ENCODE measurements around the gene CDK5.
A peak's percentile ranks its signal among the peaks of the same experiment; 100 is the strongest.

CDK5 gene

DNA sequence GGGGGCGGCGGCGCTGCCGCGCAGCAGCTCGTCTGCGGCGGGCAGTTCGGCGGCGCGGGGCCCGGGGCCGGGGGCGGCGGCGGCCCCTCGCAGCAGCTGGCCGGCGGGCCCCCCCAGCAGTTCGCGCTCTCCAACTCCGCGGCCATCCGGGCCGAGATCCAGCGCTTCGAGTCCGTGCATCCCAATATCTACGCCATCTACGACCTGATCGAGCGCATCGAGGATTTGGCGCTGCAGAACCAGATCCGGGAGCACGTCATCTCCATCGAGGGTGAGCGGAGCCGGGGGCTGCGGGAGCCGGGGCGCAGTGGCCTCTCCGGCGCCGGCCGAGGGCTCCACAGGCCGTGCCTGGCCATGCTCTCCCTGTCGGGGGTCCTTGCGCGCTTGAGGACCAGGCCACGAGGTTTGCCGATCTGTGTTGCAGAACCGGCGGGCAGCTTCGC, 29.1 kb upstream of the CDK5 start:
- no peak for DNase-seq

DNA sequence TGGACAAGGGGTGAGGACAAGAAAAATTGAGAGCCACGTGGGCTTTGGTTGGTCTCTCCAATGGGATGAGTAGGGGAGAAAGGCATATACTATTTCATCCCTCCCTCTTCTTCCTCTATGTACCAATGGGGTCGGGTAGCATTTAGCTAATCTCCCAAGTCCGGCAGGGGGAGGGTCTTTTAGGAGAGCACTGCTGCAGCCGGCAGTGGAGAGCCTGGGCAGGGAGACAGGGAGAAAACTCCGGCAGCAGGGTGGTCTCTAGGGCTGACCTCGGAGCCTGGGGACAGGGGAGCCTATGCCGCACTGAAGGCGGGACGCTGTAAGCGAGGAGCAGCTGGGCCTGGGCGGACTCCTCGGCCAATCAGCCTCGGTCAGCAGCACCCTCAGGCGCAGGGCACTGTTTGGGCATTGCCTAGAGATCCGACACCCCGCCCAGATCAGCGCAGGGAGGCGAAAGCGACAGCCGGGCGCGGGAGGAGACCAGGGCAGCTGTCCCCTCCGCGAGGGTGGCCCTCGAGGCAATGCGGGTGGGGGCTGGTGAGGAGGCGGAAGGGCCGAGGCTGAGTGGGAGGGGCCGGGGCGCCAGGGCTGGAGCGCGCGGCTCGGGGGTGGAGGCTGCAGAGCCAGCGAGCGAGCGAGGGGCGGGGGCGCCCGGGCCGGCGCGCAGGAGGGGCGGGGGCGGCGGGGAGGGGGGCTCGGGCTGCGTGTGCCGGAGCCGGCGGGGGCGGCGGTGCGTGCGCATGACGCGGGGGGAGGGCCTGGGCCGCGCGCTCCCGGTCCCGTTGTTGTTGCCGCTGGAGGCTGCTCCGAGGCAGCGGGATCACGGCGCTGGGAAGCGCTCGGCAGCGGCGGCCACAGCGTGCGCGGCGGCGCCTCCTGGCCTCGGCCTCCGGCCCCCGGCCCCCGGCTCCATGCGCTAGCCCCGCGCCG, 28.3 kb upstream of the CDK5 start, which contains the start of gene AGAP3:
TSS of gene AGAP3 (plus strand) at position 785 of the 930 bp plus-strand sequence. CDS start 267 bp downstream, outside the sequence.
- DNase-seq, result peak; percentile 46

DNA sequence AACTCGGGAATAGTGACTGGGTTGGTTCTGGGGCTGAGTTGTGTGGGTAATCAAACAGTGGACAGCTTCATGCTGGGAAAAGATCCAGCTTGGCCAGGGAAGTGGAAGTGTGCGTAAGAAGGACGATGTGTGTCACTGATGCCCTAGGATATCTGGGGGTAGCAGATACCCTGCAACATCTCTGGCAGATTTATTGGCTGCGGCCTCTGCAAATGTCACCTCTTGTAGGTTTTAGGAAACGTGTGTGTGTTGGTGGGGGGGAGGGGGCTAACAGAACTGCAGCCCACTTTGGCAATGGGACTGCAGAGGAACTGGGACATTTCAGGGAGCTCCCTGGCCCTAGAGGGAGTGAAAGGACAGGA, 27.6 kb upstream of the CDK5 start:
- no peak for DNase-seq

DNA sequence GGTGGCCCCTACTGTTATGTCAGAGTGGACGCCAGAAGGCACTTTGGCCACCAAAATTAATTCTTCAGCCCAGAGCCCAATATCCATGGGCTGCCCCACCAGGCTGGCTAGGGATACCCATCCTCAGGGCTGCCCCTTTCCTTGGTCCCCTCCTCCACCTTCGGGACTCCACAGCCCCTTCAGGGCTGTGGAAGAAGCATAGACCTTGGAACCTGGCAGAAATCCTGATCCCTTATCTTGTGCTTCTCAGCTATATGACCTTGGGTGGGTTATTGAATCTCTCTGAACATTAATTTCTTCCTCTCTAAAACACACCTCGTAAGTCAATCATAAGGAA, 26.1 kb upstream of the CDK5 start:
- no peak for DNase-seq

DNA sequence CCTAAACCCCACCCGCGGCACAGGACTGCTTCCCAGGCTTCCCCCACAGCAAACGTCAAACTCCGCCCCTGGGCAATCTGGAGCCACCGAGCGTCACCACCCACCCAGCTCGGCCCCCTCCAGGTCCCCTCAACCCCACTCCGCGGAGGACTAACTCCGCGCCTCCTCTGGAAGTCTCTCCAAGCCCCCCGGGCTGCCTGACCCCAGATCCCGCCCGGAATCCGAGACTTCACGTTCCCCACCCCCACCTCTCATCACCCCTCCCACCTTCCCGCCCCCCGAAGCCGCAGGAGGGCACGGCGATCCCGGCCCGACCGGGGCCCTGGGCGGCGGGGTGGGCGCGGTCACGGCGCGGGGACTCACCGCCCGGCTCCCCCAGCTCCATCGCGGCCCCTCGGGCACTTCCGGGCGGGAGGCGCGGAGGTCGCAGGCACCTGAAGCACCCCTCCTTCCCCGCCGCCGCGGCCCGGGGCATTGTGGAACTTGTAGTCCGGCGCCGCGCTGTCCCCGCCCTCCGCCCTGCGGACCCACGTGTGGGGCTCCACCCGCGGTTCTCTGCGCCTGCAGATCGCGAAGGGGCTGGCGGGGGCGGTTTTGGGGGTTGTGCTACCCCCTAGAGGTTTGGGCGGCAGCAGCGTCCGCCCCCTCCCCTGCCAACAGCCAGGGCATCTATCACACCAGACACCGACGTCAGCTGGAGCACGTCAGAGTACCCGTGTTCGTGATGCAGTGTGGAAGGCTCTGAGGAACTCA, 25.6 kb upstream of the CDK5 start, which contains the start of gene TMUB1:
TSS of gene TMUB1 (minus strand) at position 423 of the 753 bp plus-strand sequence. CDS start 930 bp downstream, outside the sequence.
- DNase-seq, result peak; percentile 65

DNA sequence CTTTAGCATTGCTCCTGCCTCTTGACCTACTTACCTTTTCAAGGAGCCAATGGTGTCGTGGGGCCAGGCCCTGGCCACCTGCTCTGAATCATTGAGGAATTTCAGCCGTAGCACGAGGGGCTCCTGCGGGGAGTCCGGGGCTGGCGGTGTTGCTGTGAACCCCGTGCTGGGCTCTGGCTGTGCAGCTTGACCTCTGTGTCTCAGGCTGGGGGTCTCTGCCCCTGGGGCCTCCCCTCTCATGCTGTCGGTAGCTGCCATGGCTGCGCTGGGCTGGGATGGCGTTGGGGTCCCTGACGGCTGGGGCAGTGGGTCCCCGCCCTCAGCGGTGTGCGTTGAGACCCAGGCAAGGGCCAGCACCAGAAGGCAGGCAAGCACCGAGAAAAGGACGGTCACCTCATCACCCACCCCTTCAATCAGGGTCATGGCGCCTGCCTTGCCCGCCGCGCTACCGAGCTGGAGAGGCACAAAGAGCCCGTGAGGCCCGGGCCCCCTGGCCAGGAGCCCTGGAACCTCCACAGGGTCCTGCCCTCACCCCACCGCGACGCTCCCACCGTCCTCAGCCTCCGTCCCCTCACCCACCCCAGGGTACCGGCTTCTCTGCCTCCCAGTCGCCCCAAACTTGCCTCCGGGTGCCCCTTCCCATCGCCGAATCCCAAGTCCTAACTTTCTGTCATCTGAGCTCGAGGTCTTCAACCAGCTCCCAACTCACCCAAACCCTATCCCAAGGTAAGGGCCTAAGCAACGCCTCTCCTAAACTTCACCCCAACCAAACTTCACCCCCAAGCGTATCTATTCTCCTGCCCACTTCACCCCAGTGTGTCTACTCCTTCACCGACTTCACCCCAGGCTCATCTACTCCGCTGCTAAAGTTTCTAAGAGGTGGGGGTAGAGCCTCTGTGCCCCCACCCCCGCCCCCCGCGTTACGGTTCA, 24.7 kb upstream of the CDK5 start:
- DNase-seq, result no peak

DNA sequence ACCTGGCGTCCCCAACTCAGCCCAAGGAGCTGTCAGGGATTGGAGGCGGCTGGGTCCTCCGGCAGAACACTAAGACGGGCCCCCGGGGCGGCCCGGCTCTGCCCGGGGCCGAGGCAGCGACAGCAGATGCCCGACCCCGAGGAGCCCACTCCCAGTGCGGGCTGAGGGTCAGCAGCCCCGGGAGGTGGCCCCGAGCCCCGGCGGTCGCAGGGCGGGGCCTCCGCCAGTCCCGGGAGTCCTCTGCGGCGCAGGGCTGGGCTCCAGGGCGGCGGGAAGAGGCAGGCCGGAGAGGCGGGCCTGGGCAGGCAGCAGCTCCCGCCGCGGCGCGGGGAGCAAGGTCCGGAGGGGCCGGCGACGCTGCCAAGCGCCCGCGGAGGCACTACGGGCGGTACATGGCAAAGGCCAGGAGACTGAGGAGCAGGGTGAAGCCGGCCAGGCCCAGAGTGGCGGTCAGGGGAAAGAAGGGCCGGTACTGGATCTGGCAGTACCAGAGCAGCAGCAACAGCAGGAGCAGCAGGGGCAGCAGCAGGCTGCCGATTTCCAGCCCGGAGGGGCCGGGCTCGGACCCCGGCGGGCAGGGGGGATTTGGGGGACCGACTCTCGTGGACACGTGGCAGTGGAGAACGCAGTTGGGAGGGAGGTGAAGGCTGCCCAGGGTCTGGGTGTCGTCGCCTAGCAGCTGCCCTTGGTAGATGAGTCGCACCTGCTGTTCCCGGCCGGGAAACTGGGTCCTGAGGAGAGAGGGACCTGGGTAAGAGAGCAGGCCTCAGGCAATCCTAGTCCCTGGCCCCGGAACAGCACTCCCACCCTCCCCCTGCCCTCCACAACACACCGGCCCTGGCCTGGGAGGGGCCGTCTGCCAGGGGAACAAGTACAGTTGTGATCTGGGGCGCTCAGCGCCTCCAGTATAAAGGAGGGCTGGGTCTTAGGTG, 23.7 kb upstream of the CDK5 start:
- DNase-seq, result no peak

DNA sequence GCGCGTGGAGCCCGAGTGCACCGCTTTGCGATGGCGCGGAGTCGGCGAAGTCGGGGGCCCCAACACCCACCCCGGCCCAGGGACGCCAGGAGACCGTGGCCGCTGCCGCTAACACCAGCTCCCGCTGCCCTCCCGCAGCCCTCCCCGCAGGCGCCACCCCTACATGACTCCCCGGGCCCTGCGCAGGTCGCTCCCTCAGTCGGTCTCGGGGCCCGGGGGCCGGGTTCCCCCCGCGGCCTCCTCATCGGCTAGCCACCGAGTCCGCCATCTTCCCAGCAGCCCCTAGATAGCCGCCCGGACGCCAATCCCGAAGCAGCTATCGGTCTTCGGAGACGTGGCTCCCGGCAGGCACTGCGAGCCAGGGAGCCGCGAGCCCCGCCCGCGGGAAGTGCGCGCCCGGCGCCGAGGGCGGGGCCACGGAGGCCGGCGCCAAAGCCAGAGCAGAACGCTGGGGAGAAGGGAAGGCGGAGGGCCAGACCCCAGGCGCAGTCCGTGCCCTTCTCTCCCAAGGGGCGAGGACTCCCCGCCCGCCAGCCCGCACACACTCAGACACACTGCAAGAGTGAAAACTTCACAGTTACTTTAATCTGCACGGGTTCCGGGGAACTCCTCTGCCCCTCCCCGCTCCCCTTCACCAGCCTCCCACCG, 22.9 kb upstream of the CDK5 start, which contains the start of gene FASTK:
TSS of gene FASTK (minus strand) at position 288 of the 648 bp plus-strand sequence. CDS start at position 245, 43 bp downstream.
- peak; percentile 75 for DNase-seq

DNA sequence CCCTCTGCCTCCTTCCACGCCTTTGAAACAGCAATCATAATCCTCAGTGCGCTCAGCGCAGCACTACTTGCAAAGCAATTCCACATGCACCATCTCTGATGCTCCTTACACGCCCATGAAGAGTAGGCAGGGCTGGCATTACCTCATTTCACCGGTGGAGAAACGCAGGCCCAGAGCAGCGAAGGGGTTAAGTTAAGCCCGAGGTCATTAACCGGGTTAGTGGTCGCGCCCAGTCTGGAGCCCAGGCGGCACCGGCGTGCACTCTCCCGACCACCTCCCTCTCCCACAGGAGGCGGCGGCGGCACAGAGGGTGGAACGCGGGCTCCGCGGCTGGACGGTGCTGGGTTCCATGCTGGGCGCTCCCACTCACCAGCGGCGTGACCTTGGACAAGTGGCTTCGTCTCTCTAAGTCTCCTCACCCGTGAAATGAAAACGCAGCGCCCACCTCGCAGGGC, 22.4 kb upstream of the CDK5 start:
- no peak for DNase-seq

DNA sequence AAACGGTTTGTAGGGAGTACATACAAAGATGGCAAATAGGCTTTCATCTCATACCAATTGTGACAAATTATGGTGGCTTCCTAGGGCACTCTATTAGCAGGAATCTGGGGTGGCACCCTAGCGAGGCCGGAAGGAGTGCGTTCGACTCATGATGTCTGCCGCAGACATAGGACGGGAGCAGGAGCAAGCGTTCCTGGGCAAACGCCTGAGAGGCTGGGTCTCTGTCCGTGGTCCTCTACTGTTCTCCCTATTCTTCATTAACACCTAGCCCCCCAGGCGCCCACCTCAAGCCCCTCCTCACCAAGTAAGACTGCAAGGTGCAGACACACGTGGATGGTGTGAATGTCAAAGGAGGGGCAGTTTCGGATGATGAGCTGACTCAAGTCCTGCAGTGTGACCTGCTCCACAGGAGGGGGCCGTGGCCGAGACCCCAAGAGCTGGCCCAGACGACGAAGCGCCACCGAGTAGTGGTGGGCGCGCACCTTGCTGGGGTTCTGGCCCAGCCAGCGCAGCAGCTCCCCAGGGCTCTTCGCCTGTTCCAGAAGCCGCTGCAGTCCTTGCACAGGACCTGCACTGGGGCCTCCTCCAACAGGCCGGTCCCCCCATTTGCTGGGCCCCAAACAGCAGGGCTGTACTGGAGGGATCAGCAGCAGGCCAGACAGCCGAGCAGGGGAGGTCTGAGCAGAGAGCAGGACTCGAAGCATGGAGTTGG, 21.7 kb upstream of the CDK5 start:
- no peak for DNase-seq

DNA sequence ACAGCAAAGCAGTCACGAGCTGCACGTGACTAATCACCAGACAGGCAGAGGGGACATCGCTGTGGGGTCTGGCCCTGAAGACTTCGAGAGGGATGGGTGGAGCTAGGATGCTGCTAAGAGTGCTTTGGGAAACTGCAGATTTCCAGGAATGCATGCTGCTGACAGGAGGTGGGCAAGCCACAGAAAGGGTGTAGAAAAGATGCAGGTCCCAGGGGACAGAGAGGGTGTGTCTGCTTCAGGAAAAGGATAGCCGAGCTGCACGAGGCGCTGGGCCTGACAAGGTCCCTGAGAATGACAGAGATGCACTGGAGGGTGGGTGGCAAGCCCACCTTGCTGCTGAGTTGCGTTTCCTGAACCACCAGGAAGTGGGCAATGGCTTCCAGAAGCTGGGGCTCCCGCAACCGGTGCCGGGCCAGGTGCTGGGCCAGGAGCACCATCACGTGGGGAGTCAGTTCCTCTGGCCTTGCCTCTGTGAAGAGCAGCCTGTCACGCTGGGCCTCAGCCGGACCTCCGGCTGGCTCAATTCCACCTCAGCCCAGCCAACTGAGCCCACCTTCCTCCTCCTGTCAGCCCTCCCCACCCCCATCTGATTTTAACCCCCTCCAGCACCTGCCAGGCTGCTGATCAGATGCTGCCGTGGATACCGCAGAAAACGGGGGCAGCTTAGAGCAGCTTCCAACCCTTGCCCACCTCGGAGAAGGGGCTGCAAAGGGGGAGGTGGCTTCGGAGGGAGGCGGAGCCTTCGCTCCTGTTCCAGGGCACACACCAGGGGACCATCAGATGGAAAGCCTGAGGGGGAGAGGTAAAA, 20.7 kb upstream of the CDK5 start:
- DNase-seq, result no peak

DNA sequence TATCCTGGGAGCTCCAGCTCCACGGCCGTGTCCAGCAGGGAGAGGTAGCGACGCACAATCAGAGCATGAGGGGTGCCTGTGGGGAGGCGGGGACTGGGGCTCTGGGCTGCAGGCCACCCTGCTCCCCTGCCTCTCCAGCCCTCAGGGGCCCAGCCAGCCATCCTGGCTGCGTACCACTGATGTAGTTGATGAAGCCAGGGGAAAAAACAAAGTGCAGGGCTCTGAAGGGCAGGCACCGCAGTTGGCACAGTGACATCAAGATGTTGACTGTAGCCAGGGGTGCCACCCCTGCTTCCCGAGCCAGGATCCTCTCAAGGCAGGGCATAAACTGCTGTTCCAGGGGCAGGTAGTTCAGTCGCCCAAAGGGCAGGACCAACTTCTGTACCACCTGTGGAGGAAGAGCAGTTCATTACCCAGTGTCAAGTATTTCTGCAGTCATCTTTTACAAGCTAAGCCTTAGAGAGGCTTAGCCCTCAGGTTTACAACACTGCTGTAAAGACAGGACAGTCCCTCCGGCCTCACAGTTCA, 20.1 kb upstream of the CDK5 start:
- no peak for DNase-seq

DNA sequence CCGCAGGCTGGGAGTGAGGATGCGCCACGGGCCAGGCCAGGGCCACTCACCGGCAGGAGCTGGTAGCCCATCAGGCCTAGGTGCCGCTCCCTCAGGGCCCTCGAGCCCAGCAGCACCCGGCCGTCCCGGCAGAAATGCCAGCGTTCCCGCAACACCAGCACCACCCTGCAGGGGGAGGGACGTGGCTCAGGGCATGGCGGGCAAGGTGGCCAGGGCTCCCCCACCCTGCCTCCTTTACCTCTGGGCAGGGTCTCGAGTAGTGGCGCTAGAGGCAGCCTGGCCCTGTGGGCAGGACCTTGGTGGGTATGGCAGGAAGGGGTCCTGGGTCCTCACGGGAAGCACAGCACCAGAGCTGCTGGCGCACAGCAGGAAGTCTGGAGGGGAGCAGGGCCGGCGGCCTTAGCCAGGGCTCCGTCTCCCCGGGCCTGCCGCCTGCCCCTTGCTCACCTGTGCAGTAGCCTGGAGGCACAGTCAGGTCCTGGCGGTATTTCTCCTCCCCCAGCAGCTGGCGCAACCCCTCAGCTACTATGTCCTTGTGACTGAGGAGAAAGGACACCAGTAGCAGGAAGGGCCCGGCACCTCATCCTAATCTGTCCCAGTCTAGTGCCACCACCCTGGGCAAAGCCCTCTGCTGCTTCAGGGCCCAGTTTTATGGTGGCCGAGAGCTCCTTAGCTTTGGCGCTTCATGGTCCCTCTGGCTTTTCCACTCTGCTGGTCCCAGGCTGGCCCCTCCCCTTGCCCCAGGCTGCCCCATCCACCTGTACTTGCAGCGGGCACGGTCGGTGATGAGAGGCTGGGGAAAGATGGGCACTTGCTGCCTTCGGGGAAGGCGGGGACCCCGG, 19.4 kb upstream of the CDK5 start:
- no peak for DNase-seq

DNA sequence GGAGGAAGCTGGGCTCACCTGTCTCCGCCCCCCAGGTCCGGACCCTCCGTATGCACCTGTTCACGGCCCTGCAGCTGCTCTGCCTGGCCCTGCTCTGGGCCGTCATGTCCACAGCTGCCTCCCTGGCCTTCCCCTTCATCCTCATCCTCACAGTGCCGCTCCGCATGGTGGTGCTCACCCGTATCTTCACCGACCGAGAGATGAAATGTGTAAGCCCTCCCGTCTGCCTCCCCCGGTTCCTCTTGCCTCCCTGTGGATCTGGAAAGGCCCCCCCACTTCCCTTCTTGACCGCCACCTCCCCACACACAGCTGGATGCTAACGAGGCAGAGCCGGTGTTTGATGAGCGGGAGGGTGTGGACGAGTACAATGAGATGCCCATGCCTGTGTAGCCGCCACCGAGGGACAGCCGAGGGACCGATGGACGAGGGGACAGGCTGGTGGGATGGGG, 18.3 kb upstream of the CDK5 start:
- no peak for DNase-seq

DNA sequence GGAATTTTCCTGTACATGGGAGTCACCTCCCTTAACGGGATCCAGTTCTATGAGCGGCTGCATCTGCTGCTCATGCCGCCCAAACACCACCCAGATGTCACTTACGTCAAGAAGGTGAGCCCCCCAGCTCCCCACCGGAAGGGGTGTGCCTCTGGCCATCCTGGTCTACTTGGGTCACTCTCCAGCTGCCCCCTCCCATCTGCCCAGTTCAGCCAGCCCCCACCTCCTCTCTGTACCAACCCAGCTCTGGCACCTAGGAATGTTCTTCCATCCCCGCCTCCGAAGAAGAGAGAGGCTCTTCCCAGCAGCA, 17.9 kb upstream of the CDK5 start:
- DNase-seq, result no peak

DNA sequence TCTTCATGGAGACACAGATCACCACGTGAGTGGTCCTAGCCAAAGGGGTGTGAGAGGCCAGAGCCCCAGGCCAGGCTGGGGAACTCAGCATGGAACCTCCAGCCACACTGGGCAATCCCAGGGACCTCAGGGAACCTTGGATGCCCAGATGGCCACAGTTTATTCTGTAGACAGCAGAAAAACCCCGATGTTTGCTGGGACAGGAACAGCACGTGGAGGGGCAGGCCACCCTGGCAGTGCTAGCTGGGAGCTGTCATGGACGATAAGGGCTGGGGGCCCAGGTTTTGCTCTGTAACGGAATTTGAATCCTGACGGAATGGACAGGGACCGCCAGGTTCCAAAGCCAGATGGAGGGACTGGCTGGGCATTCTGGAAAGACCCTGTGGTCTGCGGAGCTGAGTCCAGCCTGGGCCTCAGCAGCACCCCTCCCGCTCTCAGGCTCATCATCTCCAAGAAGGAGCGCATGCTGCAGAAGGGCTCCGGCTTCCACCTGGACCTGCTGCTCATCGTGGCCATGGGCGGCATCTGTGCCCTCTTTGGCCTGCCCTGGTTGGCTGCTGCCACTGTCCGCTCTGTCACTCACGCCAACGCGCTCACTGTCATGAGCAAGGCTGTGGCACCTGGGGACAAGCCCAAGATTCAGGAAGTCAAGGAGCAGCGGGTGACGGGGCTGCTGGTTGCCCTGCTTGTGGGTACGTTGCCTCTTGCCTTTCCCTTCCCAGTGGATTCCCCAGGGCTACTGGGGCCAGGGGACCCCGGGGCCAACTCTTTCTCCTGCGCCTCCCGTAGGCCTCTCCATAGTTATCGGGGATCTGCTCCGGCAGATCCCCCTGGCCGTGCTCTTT, 17.3 kb upstream of the CDK5 start:
- DNase-seq, result no peak

DNA sequence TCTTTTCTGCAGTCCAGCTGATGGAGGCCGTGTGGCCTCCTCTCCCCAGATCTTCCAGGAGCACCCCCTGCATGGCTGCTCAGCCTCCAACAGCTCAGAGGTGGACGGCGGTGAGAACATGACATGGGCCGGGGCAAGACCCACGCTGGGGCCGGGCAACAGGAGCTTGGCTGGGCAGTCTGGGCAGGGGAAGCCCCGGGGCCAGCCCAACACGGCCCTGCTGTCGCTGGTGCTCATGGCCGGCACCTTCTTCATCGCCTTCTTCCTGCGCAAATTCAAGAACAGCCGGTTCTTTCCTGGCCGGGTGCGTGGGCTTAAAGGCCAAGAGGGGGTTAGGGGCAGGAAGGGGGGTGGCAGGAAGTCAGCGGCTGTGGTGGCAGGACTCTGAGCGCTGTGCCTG, 16.3 kb upstream of the CDK5 start:
- DNase-seq, result no peak
